Fibroblast of skin of left quadriceps (primary cell): ENCODE measurements around the gene CRY1.
A peak's percentile ranks its signal among the peaks of the same experiment; 100 is the strongest.
"Not testable (repeated sequence)": the region's sequence is repeated elsewhere in the genome, so short reads cannot be mapped to it uniquely, and the experiment has no call there.

Source experiments
- DNase-seq, 2 experiments: peaks; one replicate each; pipeline ENCODE4 v3.0.0-alpha.2; 2013; ENCODE audit warnings: low read depth in 2 of 2

The CRY1 gene

GRCh38 chr12:107064687-107065086 lies 28.7 kb downstream of the CRY1 start:
- DNase-seq = no peak

- DNase-seq = no peak
Observed at GRCh38 chr12:107064243-107064642, 29.1 kb downstream of the CRY1 start.

GRCh38 chr12:107058190-107058589 lies 35.2 kb downstream of the CRY1 start:
- DNase-seq = no peak

GRCh38 chr12:107057071-107057834 lies 36.1 kb downstream of the CRY1 start:
- DNase-seq = no peak

- DNase-seq = no peak
Observed at GRCh38 chr12:107053709-107054108, 39.6 kb downstream of the CRY1 start.

GRCh38 chr12:107045186-107045585 lies 48.2 kb downstream of the CRY1 start:
- no peak for DNase-seq

GRCh38 chr12:107042801-107043200 lies 50.5 kb downstream of the CRY1 start:
- DNase-seq = no peak

- no peak for DNase-seq
Observed at GRCh38 chr12:107035733-107036132, 57.6 kb downstream of the CRY1 start.

GRCh38 chr12:107033758-107034739 lies 59.3 kb downstream of the CRY1 start:
- DNase-seq = no peak

GRCh38 chr12:107032266-107032665 lies 61.1 kb downstream of the CRY1 start:
- no peak for DNase-seq

- DNase-seq = no peak
Observed at GRCh38 chr12:107031061-107031460, 62.3 kb downstream of the CRY1 start.

GRCh38 chr12:107029081-107029480 lies 64.3 kb downstream of the CRY1 start:
- no peak for DNase-seq

- DNase-seq = peak; percentile 81
Observed at GRCh38 chr12:107027636-107028053, 65.7 kb downstream of the CRY1 start.

- DNase-seq = no peak
Observed at GRCh38 chr12:107026806-107027635, 66.3 kb downstream of the CRY1 start.

- not testable (repeated sequence) for DNase-seq
Observed at GRCh38 chr12:107026356-107026755, 67.0 kb downstream of the CRY1 start.

- no peak for DNase-seq
Observed at GRCh38 chr12:107025671-107026070, 67.7 kb downstream of the CRY1 start.

GRCh38 chr12:107019546-107019945 lies 73.8 kb downstream of the CRY1 start:
- no peak for DNase-seq

GRCh38 chr12:107017042-107017441 lies 76.3 kb downstream of the CRY1 start:
- no peak for DNase-seq

GRCh38 chr12:107014055-107014454 lies 79.3 kb downstream of the CRY1 start:
- no peak for DNase-seq

- DNase-seq = no peak
Observed at GRCh38 chr12:107012736-107013425, 80.5 kb downstream of the CRY1 start.

- no peak for DNase-seq
Observed at GRCh38 chr12:107011519-107011918, 81.8 kb downstream of the CRY1 start.
